ENCODE results near the gene AFAP1. TPM values are rescaled to one million over a fixed set of nuclear protein-coding genes. Genes with fewer than 3 reads are reported as not detected.

Gene AFAP1
- polyA plus RNA-seq, 1 experiment = 48.5 TPM

DNA sequence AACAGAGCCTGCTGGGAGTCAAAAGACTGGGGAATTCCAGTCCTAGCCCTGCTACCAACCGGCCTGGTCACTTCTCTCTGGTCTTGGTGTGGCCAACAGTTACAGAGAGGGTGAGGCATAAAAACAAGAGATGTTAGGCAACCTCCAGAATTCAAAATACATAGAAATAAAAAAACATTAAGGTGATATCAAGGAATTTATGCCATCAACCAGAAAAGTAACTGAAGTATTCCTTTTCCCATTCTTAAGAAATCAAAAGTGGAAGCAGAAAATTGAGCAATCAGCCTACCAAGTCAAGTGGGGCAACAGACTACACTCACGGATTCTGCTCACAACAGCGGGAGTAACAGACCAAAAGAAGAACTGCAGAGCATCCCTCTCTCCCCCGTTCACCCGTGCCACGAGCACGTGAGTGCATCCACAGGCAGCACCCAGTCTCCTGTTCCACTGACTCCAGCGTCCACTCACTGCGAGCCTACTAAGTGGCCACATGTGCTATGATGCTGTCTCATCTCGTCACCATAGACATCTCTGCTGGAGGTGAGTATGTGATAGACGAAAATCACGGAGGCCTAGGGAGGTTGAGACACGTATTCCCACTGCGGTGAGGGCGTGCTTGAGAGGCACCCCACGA is 29.3 kb downstream of the AFAP1 start:
- POLR2A ChIA-PET = interaction anchor here (0.6 kb wide), 1 partner anchor 30 kb away, joined by 5 read pairs; no protein-coding TSS in a partner anchor
- DNase-seq (ENCODE audit: low read depth) = no peak

DNA sequence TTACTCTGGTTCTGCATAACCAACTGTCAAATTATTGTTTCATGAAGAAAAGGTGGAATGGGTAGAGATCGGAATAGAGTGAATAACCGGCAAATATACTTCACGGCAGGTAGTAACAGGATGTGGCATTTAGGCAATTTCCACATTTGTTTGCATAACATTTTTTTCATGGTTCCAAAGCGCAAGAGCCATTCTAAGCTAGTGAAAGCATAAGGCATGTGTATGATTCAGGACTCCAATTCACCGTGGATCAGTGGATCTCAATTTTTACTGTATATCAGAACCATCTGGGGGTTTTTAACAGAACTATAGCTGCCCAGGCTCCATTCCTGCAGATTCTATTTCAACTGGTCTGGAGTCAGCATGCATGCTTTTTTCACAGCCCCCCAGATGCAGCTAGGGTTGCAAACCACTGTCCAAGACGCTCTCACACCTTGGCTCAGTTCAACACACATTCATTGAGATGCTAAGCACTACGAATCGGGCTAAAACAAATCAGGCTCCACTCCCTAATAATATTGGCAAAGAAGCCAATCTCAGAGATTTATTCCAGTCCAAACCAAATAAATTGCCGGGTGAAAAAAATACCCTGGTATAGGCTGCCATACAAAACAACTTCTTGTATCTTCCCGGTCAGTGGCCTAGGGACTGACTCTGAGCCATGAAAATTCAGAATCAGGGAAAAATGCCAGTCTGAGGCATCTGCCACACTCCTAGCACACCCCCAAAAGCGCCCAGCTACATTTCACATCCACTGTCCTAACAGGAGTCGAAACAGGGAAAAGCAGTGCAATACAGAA is 30.0 kb downstream of the AFAP1 start:
- ChIA-PET CTCF (interaction anchor here (1.3 to 1.9 kb wide), 4 partner anchors 8 to 106 kb away, joined by 3 to 11 read pairs (median 4); no protein-coding TSS in a partner anchor), POLR2A (interaction anchor here (0.6 kb wide), 1 partner anchor 31 kb away, joined by 5 read pairs; no protein-coding TSS in a partner anchor)
- Histone ChIP-seq H3K36me3 (ENCODE audit: control insufficient read depth, insufficient read depth, low read length) (no peaks in the 10 kb centered on the region), H3K27me3 (ENCODE audit: control insufficient read depth, insufficient read depth, low read length) (no peaks in the 10 kb centered on the region), H3K4me3 (ENCODE audit: low read depth, low read length) (no peak overlapping the region)
- no peak for DNase-seq (ENCODE audit: low read depth)
- TF ChIP-seq, protein P1, sequence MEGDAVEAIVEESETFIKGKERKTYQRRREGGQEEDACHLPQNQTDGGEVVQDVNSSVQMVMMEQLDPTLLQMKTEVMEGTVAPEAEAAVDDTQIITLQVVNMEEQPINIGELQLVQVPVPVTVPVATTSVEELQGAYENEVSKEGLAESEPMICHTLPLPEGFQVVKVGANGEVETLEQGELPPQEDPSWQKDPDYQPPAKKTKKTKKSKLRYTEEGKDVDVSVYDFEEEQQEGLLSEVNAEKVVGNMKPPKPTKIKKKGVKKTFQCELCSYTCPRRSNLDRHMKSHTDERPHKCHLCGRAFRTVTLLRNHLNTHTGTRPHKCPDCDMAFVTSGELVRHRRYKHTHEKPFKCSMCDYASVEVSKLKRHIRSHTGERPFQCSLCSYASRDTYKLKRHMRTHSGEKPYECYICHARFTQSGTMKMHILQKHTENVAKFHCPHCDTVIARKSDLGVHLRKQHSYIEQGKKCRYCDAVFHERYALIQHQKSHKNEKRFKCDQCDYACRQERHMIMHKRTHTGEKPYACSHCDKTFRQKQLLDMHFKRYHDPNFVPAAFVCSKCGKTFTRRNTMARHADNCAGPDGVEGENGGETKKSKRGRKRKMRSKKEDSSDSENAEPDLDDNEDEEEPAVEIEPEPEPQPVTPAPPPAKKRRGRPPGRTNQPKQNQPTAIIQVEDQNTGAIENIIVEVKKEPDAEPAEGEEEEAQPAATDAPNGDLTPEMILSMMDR (IDR thresholded peaks at IDR 0.05; ENCODE audit: insufficient read depth, low read depth, low read length) = no peak

More for the DNA sequence above, 29.3 kb downstream of the AFAP1 start:
- TF ChIP-seq, protein P1 (IDR thresholded peaks at IDR 0.05; ENCODE audit: insufficient read depth, low read depth, low read length) = no peak
- H3K36me3 ChIP-seq (ENCODE audit: control insufficient read depth, insufficient read depth, low read length) = no peaks in the 10 kb centered on the region
- CTCF ChIA-PET = interaction anchor here (1.9 kb wide), 1 partner anchor 106 kb away, joined by 11 read pairs; no protein-coding TSS in a partner anchor
- H3K4me3 ChIP-seq (ENCODE audit: low read depth, low read length) = no peak overlapping the region
- no peaks in the 10 kb centered on the region for H3K27me3 ChIP-seq (ENCODE audit: control insufficient read depth, insufficient read depth, low read length)

DNA sequence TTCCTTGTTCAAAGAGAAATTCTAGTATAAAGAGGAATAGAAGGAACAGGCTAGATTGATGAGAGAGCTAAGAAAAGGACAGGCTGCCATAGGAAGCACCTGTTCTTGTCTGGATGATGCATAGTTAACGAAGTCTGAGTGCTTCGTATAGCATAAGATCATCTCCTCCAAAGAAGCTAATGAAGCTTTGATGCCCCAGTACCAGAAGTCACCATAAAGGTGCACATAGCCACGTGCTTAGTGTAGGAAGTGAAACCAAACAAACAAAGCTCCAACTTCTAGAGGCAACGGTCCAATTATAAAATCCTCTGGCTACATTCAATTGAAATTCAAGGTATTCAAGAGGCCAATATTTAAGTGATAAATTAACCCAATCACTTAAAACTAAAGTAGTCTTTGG is 31.0 kb downstream of the AFAP1 start:
- POLR2A ChIA-PET = no interaction called here
- CTCF ChIA-PET = interaction anchor here (1.0 to 1.9 kb wide), 5 partner anchors 9 to 105 kb away, joined by 3 to 11 read pairs (median 4); no protein-coding TSS in a partner anchor
- no peak for DNase-seq (ENCODE audit: low read depth)
- Histone ChIP-seq H3K4me3 (ENCODE audit: low read depth, low read length) (no peak overlapping the region), H3K36me3 (ENCODE audit: control insufficient read depth, insufficient read depth, low read length) (no peaks in the 10 kb centered on the region), H3K27me3 (ENCODE audit: control insufficient read depth, insufficient read depth, low read length) (no peaks in the 10 kb centered on the region)
- TF ChIP-seq, protein P1 (IDR thresholded peaks at IDR 0.05; ENCODE audit: insufficient read depth, low read depth, low read length) = no peak

DNA sequence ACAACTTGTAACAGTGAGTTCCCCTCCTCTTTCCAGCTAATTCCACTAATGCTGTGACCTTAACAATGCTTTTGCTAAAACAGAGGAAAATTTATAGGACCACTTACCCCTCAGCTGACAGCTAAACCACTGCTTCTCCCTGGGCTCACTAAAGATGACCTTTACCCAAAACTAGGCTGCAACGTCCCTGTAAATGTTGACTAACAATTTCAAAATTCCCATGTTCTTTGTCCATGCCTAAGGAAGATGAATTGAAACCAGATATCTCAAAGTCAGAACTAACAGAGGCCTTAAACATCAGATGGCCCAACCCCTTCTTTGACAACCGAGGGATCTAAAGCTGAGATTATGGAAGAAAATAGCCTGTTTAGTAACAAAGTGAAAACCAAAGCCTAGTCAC is 32.5 kb downstream of the AFAP1 start:
- TF ChIP-seq, protein P1 (IDR thresholded peaks at IDR 0.05; ENCODE audit: insufficient read depth, low read depth, low read length) = no peak
- no peaks in the 10 kb centered on the region for H3K27me3 ChIP-seq (ENCODE audit: control insufficient read depth, insufficient read depth, low read length)
- ChIA-PET CTCF (interaction anchor here (1.1 to 3.2 kb wide), 3 partner anchors 31 to 86 kb away, joined by 4 to 8 read pairs (median 5); no protein-coding TSS in a partner anchor), POLR2A (no interaction called here)
- DNase-seq (ENCODE audit: low read depth) = no peak
- no peaks in the 10 kb centered on the region for H3K36me3 ChIP-seq (ENCODE audit: control insufficient read depth, insufficient read depth, low read length)
- H3K4me3 ChIP-seq (ENCODE audit: low read depth, low read length) = no peak overlapping the region

DNA sequence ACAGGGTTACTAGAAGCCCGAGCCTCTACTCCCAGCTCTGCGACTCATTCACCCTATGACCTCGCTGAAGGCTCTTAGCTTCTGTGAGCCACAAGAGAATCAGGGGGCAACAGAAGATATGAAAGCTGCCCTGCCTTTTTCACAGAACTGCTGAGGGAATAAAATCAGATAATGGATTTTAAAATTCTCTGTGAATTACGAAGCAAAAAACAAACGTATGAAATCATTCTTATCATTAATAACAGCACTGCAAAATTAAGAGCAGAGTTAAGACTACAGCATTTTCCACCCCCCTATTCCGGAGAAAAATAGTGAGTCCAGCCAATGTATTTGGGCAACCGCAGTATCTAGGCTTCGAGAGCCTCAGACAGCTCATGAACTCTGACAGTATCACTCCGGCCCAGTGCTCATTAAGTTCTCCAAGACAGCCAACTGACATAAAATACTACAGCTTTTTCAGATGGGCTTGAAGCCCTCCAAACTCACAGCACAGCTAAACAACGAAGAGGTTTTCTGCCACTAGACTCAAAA is 33.4 kb downstream of the AFAP1 start:
- H3K27me3 ChIP-seq (ENCODE audit: control insufficient read depth, insufficient read depth, low read length) = no peaks in the 10 kb centered on the region
- TF ChIP-seq, protein P1 (IDR thresholded peaks at IDR 0.05; ENCODE audit: insufficient read depth, low read depth, low read length) = no peak
- ChIA-PET POLR2A (no interaction called here), CTCF (interaction anchor here (1.1 to 3.2 kb wide), 5 partner anchors 32 to 102 kb away, joined by 4 to 8 read pairs (median 5); no protein-coding TSS in a partner anchor)
- no peaks in the 10 kb centered on the region for H3K36me3 ChIP-seq (ENCODE audit: control insufficient read depth, insufficient read depth, low read length)
- no peak for DNase-seq (ENCODE audit: low read depth)
- H3K4me3 ChIP-seq (ENCODE audit: low read depth, low read length) = no peak overlapping the region

Data from BJ (cell line).